HG03520 (cell line): ENCODE measurements around the gene E2F1.
"Not testable (repeated sequence)": the region's sequence is repeated elsewhere in the genome, so short reads cannot be mapped to it uniquely, and the experiment has no call there.

Experiments used
- ATAC-seq: cut with Tn5 transposase; IDR thresholded peaks from one replicate; pipeline ENCODE4 v1.9.1; 2021; ENCODE audit warnings: mild to moderate bottlenecking, moderate library complexity; ENCODE audit not compliant: unreplicated experiment

E2F1 gene

GRCh38 chr20:33646191-33646590 lies 40.0 kb downstream of the E2F1 start:
- no peak for ATAC-seq

GRCh38 chr20:33645396-33645795 lies 40.8 kb downstream of the E2F1 start:
- no peak for ATAC-seq

- ATAC-seq, result no peak
Measured at GRCh38 chr20:33645072-33645358, 41.2 kb downstream of the E2F1 start.

DNA sequence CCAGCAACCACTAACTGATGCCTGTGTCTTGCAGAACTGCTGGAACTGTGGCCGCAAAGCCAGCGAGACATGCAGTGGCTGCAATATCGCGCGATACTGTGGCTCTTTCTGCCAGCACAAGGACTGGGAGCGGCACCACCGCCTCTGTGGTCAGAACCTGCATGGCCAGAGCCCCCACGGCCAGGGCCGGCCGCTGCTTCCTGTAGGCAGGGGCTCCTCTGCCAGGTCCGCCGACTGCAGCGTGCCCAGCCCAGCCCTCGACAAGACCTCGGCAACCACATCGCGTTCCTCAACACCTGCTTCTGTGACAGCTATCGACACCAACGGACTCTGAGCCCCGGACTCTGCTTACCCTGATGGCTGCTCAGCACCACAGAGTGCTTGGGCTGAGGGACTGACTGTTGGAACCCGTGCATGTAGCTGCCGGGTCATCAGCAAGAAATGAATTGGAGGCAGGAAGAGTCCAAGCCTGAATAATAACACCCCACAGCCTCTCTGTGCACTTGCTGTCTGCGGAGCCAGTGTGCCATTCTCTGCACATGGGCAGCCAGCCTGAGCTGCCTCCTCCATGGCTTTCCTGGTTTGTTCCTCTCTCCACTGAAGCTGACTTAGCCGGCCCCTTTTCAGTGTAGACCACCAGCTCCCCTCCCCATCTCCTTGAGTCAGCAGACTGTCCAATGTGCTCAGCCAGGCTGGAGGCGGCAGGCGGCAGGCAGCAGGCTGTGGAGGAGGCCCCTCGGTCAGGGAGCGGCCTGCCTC lies 41.7 kb downstream of the E2F1 start:
- no peak for ATAC-seq

DNA sequence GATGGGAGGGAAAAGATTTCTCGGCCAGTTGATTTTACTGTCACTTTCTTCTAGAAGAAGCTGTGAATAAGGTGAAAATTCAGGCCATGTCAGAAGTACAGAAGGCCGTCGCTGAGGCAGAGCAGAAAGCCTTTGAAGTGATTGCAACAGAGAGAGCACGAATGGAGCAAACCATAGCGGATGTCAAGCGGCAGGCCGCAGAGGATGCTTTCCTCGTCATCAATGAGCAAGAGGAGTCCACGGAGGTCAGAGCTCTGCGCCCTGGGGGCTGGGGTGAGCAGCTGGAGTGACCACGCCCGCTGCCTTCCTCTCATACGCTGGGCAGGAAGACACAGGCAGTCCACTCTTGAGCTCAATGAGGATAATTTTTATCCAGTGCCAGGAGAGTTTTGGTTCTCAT lies 45.9 kb downstream of the E2F1 start:
- ATAC-seq, result no peak

- ATAC-seq, result no peak
Measured at GRCh38 chr20:33636776-33637175, 49.4 kb downstream of the E2F1 start.

- ATAC-seq, result no peak
Measured at GRCh38 chr20:33635341-33635740, 50.8 kb downstream of the E2F1 start.

DNA sequence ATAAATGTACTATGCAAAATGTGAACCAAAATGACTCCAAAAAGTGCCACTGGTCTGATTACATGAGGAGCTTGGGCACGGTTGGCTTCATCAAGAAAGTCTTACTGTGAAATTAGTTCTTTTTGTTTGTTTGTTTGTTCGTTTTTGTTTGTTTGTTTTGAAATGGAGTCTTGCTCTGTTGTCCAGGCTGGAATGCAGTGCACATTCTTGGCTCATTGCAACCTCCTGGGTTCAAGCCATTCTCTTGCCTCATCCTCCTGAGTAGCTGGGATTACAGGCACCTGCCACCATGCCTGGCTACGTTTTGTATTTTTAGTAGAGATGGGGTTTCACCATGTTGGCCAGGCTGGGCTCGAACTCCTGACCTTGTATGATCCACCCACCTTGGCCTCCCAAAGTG lies 54.3 kb downstream of the E2F1 start:
- not testable (repeated sequence) for ATAC-seq

- no peak for ATAC-seq
Measured at GRCh38 chr20:33630507-33630906, 55.7 kb downstream of the E2F1 start.

DNA sequence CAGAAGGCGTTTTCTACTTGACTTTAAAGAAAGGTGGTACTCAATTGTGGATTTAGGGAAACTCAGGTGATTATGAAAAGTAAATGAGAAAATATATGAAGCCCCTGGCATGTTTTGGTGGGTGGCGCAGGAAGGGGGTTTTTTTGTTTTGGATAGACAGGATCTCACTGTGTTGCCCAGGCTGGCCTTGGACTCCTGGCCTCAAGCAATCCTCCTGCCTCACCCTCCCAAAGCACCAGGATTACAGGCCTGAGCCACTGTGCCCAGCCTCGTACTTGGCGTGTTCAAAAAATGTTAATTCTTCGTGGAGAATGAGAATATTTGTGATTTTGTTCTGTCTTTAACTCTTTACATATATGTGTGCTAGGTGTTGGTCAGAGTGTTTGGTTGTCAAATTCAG lies 56.2 kb downstream of the E2F1 start:
- no peak for ATAC-seq

DNA sequence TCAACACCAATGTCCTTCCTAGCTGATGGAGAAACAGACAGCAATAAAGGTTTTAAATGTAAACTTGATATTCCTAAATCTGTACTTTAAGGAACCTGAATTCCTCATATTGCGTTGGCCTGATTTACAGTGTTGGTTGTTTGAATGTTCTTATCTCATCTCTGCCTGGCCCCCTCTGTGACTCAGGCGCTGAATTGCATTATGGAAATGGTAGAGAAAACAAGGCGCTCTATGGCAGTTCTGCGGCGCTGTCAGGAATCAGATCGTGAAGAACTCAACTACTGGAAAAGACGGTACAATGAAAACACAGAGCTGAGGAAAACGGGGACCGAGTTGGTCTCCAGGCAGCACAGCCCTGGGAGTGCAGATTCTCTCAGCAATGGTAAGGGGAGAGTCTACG lies 56.7 kb downstream of the E2F1 start:
- ATAC-seq, result no peak

DNA sequence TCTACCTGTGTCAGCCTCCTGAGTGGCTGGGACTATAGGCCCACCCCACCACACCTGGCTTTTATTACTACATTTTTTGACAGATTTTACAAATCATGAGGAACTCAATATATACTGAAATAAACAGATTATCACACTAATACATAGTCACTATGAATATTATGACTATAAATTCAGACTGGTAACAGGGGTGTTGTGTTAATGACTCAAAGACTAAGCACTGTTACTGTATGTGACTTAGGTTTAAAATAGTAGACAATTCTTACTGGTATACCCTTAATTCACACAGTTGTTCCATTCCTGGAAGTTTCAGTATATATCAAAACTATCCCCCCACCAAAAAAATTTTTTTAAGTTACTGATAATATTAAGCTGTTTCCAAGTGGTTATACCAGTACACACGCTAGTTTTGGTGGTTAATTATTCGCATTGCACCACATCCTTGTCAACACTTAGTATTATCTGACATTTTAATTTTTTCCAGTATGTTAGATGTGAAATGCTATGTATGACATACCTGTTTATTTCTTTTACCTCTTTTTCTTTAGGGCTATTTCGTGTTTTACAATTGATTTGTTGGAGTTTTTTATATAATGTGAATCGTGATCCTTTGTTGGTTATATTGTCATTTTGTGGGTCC lies 58.5 kb downstream of the E2F1 start:
- ATAC-seq, result no peak

DNA sequence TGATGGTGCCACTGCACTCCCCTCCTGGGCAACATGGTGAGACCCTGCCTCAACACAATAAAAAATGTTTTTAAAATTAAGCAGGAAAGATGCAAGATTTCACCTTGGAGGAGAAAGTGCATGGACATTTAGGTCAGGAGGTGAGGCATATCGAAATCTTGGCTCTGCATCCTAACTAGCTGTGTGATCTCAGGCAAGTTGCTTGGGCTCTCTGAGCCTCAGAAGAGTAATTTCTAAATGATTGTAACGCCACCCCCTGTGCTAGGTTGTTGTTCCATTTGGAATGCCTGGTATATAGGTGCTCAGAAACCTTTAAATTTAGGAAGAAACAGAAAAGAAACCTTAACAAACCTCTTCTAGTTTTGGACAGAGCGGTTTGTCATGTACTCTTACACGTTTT lies 60.0 kb downstream of the E2F1 start:
- ATAC-seq, result no peak
